SK-N-SH treated with all-trans-retinoic acid at 6 μM for 48 hours (cell line): ENCODE measurements around the gene CNTN6.

Source experiments
- ATAC-seq: fragments of 200-7000 bp; cut with Tn5 transposase; 3 replicates; pipeline ENCODE4 v1.9.1; 2020; ENCODE audit warnings: mild to moderate bottlenecking, moderate library complexity
- ARNTL ChIP-seq: fragments of 450-650 bp; formaldehyde crosslinking; IDR thresholded peaks from 2 replicates; pipeline ENCODE4 v1.5.0; 2020; ENCODE audit warnings: low read depth, mild to moderate bottlenecking, moderate library complexity, borderline replicate concordance
- BACH2 ChIP-seq: fragments of 250-450 bp; sonication (Bioruptor Pico); IDR thresholded peaks from 2 replicates; pipeline ENCODE4 v1.9.0; 2021; ENCODE audit warnings: mild to moderate bottlenecking, borderline replicate concordance
- CSDC2 ChIP-seq: fragments of 250-450 bp; sonication (Bioruptor Pico); IDR thresholded peaks from 2 replicates; pipeline ENCODE4 v1.5.0; 2020; ENCODE audit warnings: mild to moderate bottlenecking, moderate library complexity
- CSRNP3 ChIP-seq: fragments of 250-450 bp; sonication (Bioruptor Pico); IDR thresholded peaks from 2 replicates; pipeline ENCODE4 v1.5.1; 2021; ENCODE audit warnings: mild to moderate bottlenecking, moderate library complexity
- ESRRG ChIP-seq: fragments of 250-450 bp; sonication (Bioruptor Pico); IDR thresholded peaks from 2 replicates; pipeline ENCODE4 v1.6.1; 2021; ENCODE audit warnings: mild to moderate bottlenecking
- GLIS3 ChIP-seq: fragments of 250-450 bp; sonication (Bioruptor Pico); IDR thresholded peaks from 2 replicates; pipeline ENCODE4 v1.5.0; 2020; ENCODE audit warnings: mild to moderate bottlenecking, moderate library complexity
- ISL1 ChIP-seq: fragments of 250-450 bp; sonication (Bioruptor Pico); IDR thresholded peaks from 2 replicates; pipeline ENCODE4 v2.1.2; 2022; ENCODE audit warnings: mild to moderate bottlenecking, moderate library complexity
- OSR1 ChIP-seq: fragments of 250-450 bp; sonication (Bioruptor Pico); IDR thresholded peaks from 2 replicates; pipeline ENCODE4 v1.8.0; 2022; ENCODE audit warnings: moderate library complexity, mild to moderate bottlenecking, inconsistent platforms
- PATZ1 ChIP-seq: fragments of 250-450 bp; sonication (Bioruptor Pico); IDR thresholded peaks from 2 replicates; pipeline ENCODE4 v1.8.0; 2020; ENCODE audit warnings: mild to moderate bottlenecking, moderate library complexity, borderline replicate concordance
- POU6F1 ChIP-seq: fragments of 250-450 bp; sonication (Bioruptor Pico); IDR thresholded peaks from 2 replicates; pipeline ENCODE4 v1.8.0; 2021; ENCODE audit warnings: low read depth, mild to moderate bottlenecking, moderate library complexity, borderline replicate concordance
- PPARA ChIP-seq: fragments of 250-450 bp; sonication (Bioruptor Pico); IDR thresholded peaks from 2 replicates; pipeline ENCODE4 v1.5.0; 2020; ENCODE audit warnings: mild to moderate bottlenecking, borderline replicate concordance
- RARB ChIP-seq: fragments of 250-450 bp; sonication (Bioruptor Pico); IDR thresholded peaks from 2 replicates; pipeline ENCODE4 v1.8.0; 2021; ENCODE audit warnings: mild to moderate bottlenecking, moderate library complexity
- TCF4 ChIP-seq: fragments of 250-450 bp; sonication (Bioruptor Pico); IDR thresholded peaks from 2 replicates; pipeline ENCODE4 v1.8.0; 2021; ENCODE audit warnings: mild to moderate bottlenecking, moderate library complexity, borderline replicate concordance
- TOX ChIP-seq: fragments of 250-450 bp; sonication (Bioruptor Pico); IDR thresholded peaks from 2 replicates; pipeline ENCODE4 v1.8.0; 2021; ENCODE audit warnings: mild to moderate bottlenecking, moderate library complexity, borderline replicate concordance
- TSHZ2 ChIP-seq: fragments of 250-450 bp; sonication (Bioruptor Pico); IDR thresholded peaks from 2 replicates; pipeline ENCODE4 v1.5.0; 2020; ENCODE audit warnings: mild to moderate bottlenecking, moderate library complexity
- ZC3H10 ChIP-seq: fragments of 250-450 bp; sonication (Bioruptor Pico); IDR thresholded peaks from 2 replicates; pipeline ENCODE4 v1.5.1; 2021; ENCODE audit warnings: mild to moderate bottlenecking, moderate library complexity
- ZFP3 ChIP-seq: fragments of 250-450 bp; sonication (Bioruptor Pico); IDR thresholded peaks from 2 replicates; pipeline ENCODE4 v1.5.0; 2020; ENCODE audit warnings: mild to moderate bottlenecking, moderate library complexity
- ZFP30 ChIP-seq: fragments of 450-650 bp; formaldehyde crosslinking; IDR thresholded peaks from 2 replicates; pipeline ENCODE4 v1.5.0; 2022; ENCODE audit warnings: mild to moderate bottlenecking, moderate library complexity
- ZNF565 ChIP-seq: fragments of 450-650 bp; formaldehyde crosslinking; conservative IDR thresholded peaks from 2 replicates; pipeline ENCODE4 v1.5.0; 2020; ENCODE audit warnings: low read depth, mild to moderate bottlenecking, moderate library complexity
- ZNF8 ChIP-seq: fragments of 450-650 bp; formaldehyde crosslinking; IDR thresholded peaks from 2 replicates; pipeline ENCODE4 v1.5.0; 2020; ENCODE audit warnings: mild to moderate bottlenecking, moderate library complexity
- TF ChIP-seq, protein P1 (sequence below): fragments of 250-450 bp; sonication (Bioruptor Pico); IDR thresholded peaks from 2 replicates; pipeline ENCODE4 v1.5.1; 2020; ENCODE audit warnings: low read depth, mild to moderate bottlenecking, moderate library complexity

CNTN6 gene

GRCh38 chr3:1057436-1057835, 35.4 kb upstream of the CNTN6 start (continued):
- TF ChIP-seq POU6F1 (CRISPR knock-in tag) = no peak
- TF ChIP-seq ISL1 = no peak

GRCh38 chr3:1068985-1069384, 23.8 kb upstream of the CNTN6 start:
- TF ChIP-seq GLIS3 = no peak
- TF ChIP-seq ISL1 = no peak
- no peak for TF ChIP-seq ZNF565 (CRISPR knock-in tag)
- TF ChIP-seq ZFP30 = no peak
- TF ChIP-seq TOX (CRISPR knock-in tag) = no peak
- TF ChIP-seq CSRNP3 (CRISPR knock-in tag) = no peak
- TF ChIP-seq ZNF8 (CRISPR knock-in tag) = no peak
- no peak for TF ChIP-seq ZFP3 (CRISPR knock-in tag)
- no peak for TF ChIP-seq ESRRG
- no peak for TF ChIP-seq ZC3H10 (CRISPR knock-in tag)
- TF ChIP-seq, protein P1, sequence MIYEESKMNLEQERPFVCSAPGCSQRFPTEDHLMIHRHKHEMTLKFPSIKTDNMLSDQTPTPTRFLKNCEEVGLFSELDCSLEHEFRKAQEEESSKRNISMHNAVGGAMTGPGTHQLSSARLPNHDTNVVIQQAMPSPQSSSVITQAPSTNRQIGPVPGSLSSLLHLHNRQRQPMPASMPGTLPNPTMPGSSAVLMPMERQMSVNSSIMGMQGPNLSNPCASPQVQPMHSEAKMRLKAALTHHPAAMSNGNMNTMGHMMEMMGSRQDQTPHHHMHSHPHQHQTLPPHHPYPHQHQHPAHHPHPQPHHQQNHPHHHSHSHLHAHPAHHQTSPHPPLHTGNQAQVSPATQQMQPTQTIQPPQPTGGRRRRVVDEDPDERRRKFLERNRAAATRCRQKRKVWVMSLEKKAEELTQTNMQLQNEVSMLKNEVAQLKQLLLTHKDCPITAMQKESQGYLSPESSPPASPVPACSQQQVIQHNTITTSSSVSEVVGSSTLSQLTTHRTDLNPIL (CRISPR knock-in tag) = no peak
- TF ChIP-seq PATZ1 (CRISPR knock-in tag) = no peak
- no peak for TF ChIP-seq TCF4
- TF ChIP-seq ARNTL = no peak
- TF ChIP-seq CSDC2 (CRISPR knock-in tag) = no peak
- no peak for TF ChIP-seq TSHZ2 (CRISPR knock-in tag)
- no peak for TF ChIP-seq OSR1 (CRISPR knock-in tag)
- TF ChIP-seq, all 23 proteins: peak for 0
- ATAC-seq = no peak

- no peak for ATAC-seq
- TF ChIP-seq PPARA = no peak
- TF ChIP-seq, all 23 proteins: peak for 0
Measured at GRCh38 chr3:1072041-1072440, 20.8 kb upstream of the CNTN6 start.

GRCh38 chr3:1079662-1080061, 13.2 kb upstream of the CNTN6 start:
- no peak for ATAC-seq
- TF ChIP-seq CSDC2 (CRISPR knock-in tag) = no peak
- no peak for TF ChIP-seq ZFP30
- no peak for TF ChIP-seq TCF4
- no peak for TF ChIP-seq POU6F1 (CRISPR knock-in tag)
- no peak for TF ChIP-seq RARB (CRISPR knock-in tag)
- TF ChIP-seq TSHZ2 (CRISPR knock-in tag) = no peak
- no peak for TF ChIP-seq CSRNP3 (CRISPR knock-in tag)
- TF ChIP-seq ESRRG = no peak
- TF ChIP-seq ZNF565 (CRISPR knock-in tag) = no peak
- no peak for TF ChIP-seq OSR1 (CRISPR knock-in tag)
- no peak for TF ChIP-seq ZFP3 (CRISPR knock-in tag)
- TF ChIP-seq ARNTL = no peak
- TF ChIP-seq BACH2 (CRISPR knock-in tag) = no peak
- TF ChIP-seq ISL1 = no peak
